ENCODE results near the gene HPSE2. TPM values are rescaled to one million over a fixed set of nuclear protein-coding genes. Genes with fewer than 3 reads are reported as not detected.
"Not testable (repeated sequence)": the region's sequence is repeated elsewhere in the genome, so short reads cannot be mapped to it uniquely, and the experiment has no call there.

HPSE2 gene
- total RNA-seq, 2 donors from 2014 or later: 0.76 to 2.8 TPM

GRCh38 chr10:98567391-98568133 lies 668.1 kb downstream of the HPSE2 start:
- ATAC-seq (no peak), DNase-seq (no peak)
- intact Hi-C loops (cut with DNase I, micrococcal nuclease): no loop called here

GRCh38 chr10:98563811-98564210 lies 671.8 kb downstream of the HPSE2 start:
- ATAC-seq: no peak
- intact Hi-C loops (cut with DNase I, micrococcal nuclease): no loop called here
- DNase-seq: no peak

DNA sequence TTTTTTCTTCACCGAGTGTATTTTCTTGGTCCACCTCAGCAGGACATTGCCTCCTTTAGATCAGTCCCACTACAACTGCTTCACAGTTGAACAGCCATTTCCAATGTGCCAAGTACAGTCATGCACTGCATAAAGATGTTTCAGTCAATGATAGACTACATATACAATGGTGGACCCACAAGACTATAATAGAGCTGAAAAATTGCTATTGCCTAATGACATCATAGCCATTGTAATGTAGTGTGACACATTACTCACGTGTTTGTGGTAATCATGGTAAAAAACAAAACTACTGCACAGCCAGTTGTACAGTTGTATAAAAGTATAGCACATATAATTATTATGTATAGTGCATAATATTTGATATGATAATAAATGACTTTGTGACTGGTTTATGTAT lies 675.1 kb downstream of the HPSE2 start:
- intact Hi-C loops (cut with DNase I, micrococcal nuclease): no loop called here
- ATAC-seq (no peak), DNase-seq (no peak)

DNA sequence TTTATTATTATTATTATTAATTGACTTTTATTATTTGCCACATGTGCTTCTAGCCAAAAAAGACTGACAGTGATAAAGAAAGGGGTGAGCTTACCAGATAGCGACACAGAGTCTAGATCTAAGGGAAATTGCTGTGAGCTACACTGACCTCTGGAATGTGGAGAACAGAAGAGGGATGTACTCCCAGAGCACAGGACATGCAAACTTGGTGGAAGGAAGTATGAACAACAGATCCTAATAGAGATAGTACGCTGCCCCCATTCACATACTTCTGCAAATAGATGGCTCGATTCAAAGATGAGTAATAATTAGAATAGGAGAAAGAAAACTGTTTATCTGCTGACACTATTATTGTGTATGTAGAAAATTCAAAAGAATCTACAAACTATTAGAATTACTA lies 679.6 kb downstream of the HPSE2 start:
- intact Hi-C loops (cut with DNase I, micrococcal nuclease): no loop called here
- DNase-seq (no peak), ATAC-seq (no peak)

DNA sequence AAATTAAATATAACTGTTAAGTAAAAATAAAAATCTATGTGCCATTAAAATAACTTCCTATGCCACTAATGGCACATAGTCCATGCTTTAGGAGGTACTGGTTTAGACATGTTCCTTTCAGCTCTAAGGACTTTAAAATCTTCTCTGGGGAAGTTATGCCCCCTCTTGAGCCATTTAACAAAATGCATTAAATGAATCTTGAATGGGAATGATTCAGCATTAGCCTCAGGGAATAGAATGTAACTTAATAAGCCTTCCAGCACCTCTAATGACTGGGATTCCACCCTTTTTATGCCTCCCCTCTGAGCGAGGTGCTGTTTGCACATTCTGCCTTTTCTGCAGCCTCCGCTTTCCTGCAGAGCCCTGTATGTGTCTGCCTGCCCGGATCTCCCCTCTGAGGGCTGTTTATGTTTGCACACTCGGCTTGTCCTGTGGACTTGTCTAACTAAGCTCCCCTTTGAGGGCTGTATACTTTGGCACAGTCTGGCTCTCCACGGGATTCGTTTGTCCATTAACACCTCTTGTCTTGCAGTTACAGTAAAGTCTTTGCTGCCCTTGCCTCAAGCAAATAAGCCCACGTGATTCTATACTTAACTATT lies 680.5 kb downstream of the HPSE2 start:
- ATAC-seq (no peak), DNase-seq (no peak)
- intact Hi-C loops (cut with DNase I, micrococcal nuclease): no loop called here

DNA sequence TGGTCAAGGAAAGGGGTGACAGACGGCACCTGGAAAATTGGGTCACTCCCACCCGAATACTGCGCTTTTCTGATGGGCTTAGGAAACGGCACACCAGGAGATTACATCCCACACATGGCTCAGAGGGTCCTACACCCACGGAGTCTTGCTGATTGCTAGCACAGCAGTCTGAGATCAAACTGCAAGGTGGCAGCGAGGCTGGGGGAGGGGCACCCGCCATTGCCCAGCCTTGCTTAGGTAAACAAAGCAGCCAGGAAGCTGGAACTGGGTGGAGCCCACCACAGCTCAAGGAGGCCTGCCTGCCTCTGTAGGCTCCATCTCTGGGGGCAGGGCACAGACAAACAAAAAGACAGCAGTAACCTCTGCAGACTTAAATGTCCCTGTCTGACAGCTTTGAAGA lies 694.1 kb downstream of the HPSE2 start:
- ATAC-seq; intact Hi-C loops (cut with DNase I, micrococcal nuclease): not testable (repeated sequence)
- DNase-seq: peak; percentile 29 to 33

DNA sequence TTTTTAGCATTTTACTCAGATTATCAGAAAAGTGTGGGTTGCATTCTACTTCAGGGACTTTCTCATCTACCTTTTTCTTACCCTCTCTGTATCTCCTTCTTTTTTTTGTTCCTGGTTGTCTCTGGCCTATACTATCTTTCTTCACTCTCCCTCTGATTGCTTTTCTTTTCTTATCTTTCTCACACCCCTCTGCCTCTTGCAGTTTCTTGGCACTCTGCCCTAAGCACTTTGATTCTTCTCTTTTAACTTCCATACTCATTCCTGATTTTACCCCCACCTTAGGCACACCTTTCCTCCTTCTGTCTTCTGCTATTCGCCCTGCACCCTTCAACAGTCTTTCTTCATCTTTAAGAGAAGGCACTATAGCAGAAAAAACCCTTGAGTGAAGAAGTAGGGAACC lies 696.1 kb downstream of the HPSE2 start:
- intact Hi-C loops (cut with DNase I, micrococcal nuclease): no loop called here
- no peak for DNase-seq
- ATAC-seq: peak; percentile 73

- ATAC-seq (no peak), DNase-seq (no peak)
- intact Hi-C loops (cut with DNase I, micrococcal nuclease): no loop called here
These were observed 697.2 kb downstream of the HPSE2 start for GRCh38 chr10:98538472-98538871.

GRCh38 chr10:98536551-98536950 lies 699.1 kb downstream of the HPSE2 start:
- ATAC-seq: peak; percentile 94
- intact Hi-C loops (cut with DNase I, micrococcal nuclease): no loop called here
- peak; percentile 23 to 32 for DNase-seq

DNA sequence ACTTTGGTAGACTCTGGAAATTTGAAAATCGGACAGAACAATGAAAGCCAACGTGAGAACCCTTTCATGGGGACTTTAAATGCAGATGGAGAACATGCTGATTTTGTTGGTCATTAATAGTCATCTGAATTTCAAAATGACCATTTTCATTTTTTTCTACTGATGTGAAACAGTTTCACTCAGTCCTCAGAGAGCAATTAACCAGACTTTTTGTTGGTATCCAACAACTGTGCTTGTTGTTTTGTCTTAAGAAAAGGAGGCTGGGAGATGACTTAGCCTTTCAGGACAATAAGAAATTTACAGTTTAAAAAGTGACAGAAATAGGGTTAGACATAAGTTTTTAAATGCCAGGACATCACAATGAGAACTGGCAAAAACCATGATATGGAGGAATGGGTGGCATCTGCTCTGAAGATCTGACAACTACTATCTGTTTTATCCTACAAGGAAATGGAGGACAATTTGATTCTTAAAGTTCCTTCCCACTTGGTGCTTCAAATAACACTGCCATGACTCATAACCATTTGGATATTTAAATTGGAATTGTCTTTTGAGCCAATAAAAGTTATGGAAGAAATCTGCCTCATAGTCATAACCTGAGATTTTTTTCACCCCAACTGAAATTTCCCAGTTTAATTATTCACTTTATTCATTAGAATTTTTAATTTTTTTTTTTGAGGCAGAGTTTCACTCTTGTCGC lies 701.8 kb downstream of the HPSE2 start:
- ATAC-seq (no peak), DNase-seq (no peak)
- intact Hi-C loops (cut with DNase I, micrococcal nuclease): no loop called here

- intact Hi-C loops (cut with DNase I, micrococcal nuclease): no loop called here
- no peak for ATAC-seq
- DNase-seq: no peak
These were observed 702.4 kb downstream of the HPSE2 start for GRCh38 chr10:98533241-98533640.

DNA sequence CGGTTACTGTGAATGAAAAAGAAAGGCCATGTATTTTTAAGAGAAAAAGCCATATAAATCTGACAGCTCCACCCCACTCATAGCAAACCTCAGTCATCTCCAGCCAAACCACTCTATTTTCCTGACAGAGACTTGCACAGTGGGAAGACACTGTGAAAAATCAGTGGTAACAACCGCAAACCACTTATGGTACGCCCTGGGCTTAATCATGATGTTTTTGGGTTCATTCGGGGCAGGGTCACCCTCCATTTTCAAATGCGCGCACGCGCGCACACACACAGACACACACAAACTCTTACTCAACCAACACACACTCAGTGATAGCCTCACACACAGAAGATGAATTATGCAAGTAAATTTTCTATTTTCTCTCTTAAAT lies 706.9 kb downstream of the HPSE2 start:
- ATAC-seq (no peak), DNase-seq (no peak)
- intact Hi-C loops (cut with DNase I, micrococcal nuclease): no loop called here

DNA sequence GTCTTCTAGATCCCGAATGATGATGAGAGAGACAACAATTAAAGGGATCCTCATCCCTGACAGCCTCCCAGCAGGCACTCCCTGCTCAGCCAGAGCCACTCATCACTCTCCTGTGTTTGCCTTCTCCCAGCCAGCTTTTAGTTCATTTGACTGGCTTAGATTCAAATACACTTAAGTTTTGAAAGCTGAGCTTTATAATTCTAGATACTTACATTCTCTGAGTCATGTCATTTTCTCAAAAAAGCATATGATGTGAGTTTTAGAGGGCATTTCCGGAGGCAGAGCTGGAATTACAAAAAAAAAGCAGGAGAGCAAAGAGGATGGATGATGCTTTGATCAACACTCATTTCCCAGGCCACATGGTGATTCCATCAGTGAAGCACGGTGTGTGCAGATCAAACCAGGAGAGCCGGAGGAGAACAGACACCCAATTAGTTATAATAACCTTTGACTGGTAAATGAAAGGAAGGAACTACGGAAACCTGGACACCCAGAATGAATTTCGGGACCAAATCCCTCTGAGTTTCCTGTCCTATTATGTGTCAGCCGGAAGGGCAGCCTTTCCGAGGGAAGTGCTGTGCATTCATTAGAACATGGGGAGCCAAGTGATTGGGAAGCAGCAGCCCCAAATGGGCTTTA lies 707.4 kb downstream of the HPSE2 start:
- DNase-seq: no peak
- intact Hi-C loops (cut with DNase I, micrococcal nuclease): no loop called here
- no peak for ATAC-seq

- intact Hi-C loops (cut with DNase I, micrococcal nuclease): no loop called here
- ATAC-seq: no peak
- no peak for DNase-seq
These were observed 709.7 kb downstream of the HPSE2 start for GRCh38 chr10:98525969-98526368.

GRCh38 chr10:98524124-98524523 lies 711.5 kb downstream of the HPSE2 start:
- no peak for ATAC-seq
- intact Hi-C loops (cut with DNase I, micrococcal nuclease): no loop called here
- no peak for DNase-seq

DNA sequence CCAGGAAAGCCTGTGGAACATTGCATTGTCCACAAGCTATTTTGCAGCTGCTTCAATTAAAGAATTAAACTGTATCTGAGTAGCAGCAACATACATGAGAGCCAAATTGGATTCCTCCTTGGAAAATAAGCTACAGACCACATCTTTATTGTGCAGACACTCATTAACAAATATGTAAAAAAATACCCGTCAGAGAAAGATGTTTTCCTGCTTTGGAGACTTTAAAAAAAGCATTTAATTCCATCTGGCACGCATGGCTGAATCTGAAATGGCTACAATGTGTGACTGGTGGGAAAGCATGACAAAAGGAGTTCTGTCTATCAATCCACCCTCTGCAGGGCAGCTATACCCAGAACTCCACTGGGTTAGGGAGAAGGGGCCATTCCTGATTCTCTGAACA lies 715.8 kb downstream of the HPSE2 start:
- ATAC-seq (no peak), DNase-seq (no peak)
- intact Hi-C loops (cut with DNase I, micrococcal nuclease): no loop called here

DNA sequence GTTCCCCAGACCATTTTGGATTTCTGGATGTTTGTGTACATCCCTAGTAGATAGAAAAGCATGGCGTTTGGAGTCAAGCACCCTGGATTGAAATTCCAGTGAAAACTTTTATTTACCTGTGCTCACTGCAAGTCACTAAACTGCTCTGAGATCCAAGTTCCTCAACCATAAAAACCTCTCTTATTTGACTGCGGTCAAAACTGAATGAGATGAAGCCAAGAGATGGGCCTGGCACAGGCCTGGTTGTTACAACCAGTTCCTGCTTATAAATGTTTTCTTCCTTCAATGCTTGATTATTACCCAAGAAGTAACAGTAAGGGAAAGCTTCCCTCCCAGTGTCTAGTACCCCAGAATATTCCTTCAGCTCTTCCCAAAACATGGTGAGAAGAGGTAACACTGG lies 718.0 kb downstream of the HPSE2 start:
- peak; percentile 81 for ATAC-seq
- DNase-seq: no peak
- intact Hi-C loops (cut with DNase I, micrococcal nuclease): no loop called here

- ATAC-seq: no peak
- intact Hi-C loops (cut with DNase I, micrococcal nuclease): no loop called here
- DNase-seq: no peak
These were observed 719.3 kb downstream of the HPSE2 start for GRCh38 chr10:98516352-98516751.

- intact Hi-C loops (cut with DNase I, micrococcal nuclease): no loop called here
- DNase-seq (no peak), ATAC-seq (no peak)
These were observed 721.9 kb downstream of the HPSE2 start for GRCh38 chr10:98513704-98514103.

GRCh38 chr10:98511876-98512275 lies 723.8 kb downstream of the HPSE2 start:
- DNase-seq: peak in 1 of 2 donors; percentile 28

More at GRCh38 chr10:98511876-98512275, 723.8 kb downstream of the HPSE2 start:
- intact Hi-C loops (cut with DNase I, micrococcal nuclease): no loop called here
- ATAC-seq: no peak
